H9 (cell line): ENCODE results near the gene CD79B. TPM values are rescaled to one million over a fixed set of nuclear protein-coding genes. Genes with fewer than 3 reads are reported as not detected.
A peak's percentile ranks its signal among the peaks of the same experiment; 100 is the strongest.

Source experiments
- DNase-seq: peaks from one replicate; pipeline ENCODE4 v3.0.0-alpha.2; 2017
- H2AFZ ChIP-seq: one replicate; pipeline ENCODE4 v1.6.1; 2013; ENCODE audit warnings: mild to moderate bottlenecking, low read length, control low read depth, moderate library complexity
- H2AK5ac ChIP-seq: 2 replicates; pipeline ENCODE4 v1.6.1; 2013; ENCODE audit warnings: low read length, control low read depth, mixed read lengths; ENCODE audit not compliant: insufficient read length
- H2BK120ac ChIP-seq: one replicate; pipeline ENCODE4 v1.6.1; 2013; ENCODE audit warnings: low read depth, mild to moderate bottlenecking, low read length, control low read depth, inconsistent platforms; ENCODE audit not compliant: poor library complexity, severe bottlenecking
- H2BK12ac ChIP-seq: 2 replicates; pipeline ENCODE4 v1.6.1; 2013; ENCODE audit warnings: low read length, control low read depth, mixed read lengths, low read depth; ENCODE audit not compliant: insufficient read length
- H2BK15ac ChIP-seq: 2 replicates; pipeline ENCODE4 v1.6.1; 2013; ENCODE audit warnings: low read depth, low read length, control low read depth
- H2BK20ac ChIP-seq: one replicate; pipeline ENCODE4 v1.6.1; 2013; ENCODE audit warnings: low read depth, mild to moderate bottlenecking, low read length, control low read depth, inconsistent platforms; ENCODE audit not compliant: poor library complexity, severe bottlenecking
- H2BK5ac ChIP-seq: 2 replicates; pipeline ENCODE4 v1.6.1; 2013; ENCODE audit warnings: low read length, control low read depth, mixed read lengths; ENCODE audit not compliant: insufficient read length
- H3K14ac ChIP-seq: 2 replicates; pipeline ENCODE4 v1.6.1; 2013; ENCODE audit warnings: low read length, control low read depth; ENCODE audit not compliant: insufficient read depth
- H3K18ac ChIP-seq: 2 replicates; pipeline ENCODE4 v1.6.1; 2013; ENCODE audit warnings: low read depth, mild to moderate bottlenecking, mixed read lengths, low read length, control low read depth; ENCODE audit not compliant: insufficient read length
- H3K23ac ChIP-seq: 2 replicates; pipeline ENCODE4 v1.6.1; 2013; ENCODE audit warnings: low read length, control low read depth, mixed read lengths, low read depth; ENCODE audit not compliant: insufficient read length
- H3K23me2 ChIP-seq: 2 replicates; pipeline ENCODE4 v1.6.1; 2013; ENCODE audit warnings: low read depth, mild to moderate bottlenecking, mixed read lengths, low read length, control low read depth; ENCODE audit not compliant: insufficient read length, poor library complexity, severe bottlenecking
- H3K27ac ChIP-seq: 2 replicates; pipeline ENCODE4 v1.5.1; 2013; ENCODE audit warnings: low read length, control low read depth, mixed read lengths, low read depth; ENCODE audit not compliant: insufficient read length
- H3K27me3 ChIP-seq: 2 replicates; pipeline ENCODE4 v1.6.1; 2013; ENCODE audit warnings: low read length, control low read depth, inconsistent platforms; ENCODE audit not compliant: insufficient read depth
- H3K4ac ChIP-seq: 2 replicates; pipeline ENCODE4 v1.6.1; 2013; ENCODE audit warnings: low read depth, mild to moderate bottlenecking, control low read depth, inconsistent platforms, low read length, moderate library complexity
- H3K4me1 ChIP-seq: 2 replicates; pipeline ENCODE4 v1.6.1; 2013; ENCODE audit warnings: low read length, control low read depth, inconsistent platforms; ENCODE audit not compliant: insufficient read depth
- H3K4me2 ChIP-seq: 2 replicates; pipeline ENCODE4 v1.6.1; 2013; ENCODE audit warnings: low read length, control low read depth, mixed read lengths; ENCODE audit not compliant: insufficient read length, insufficient read depth
- H3K56ac ChIP-seq: 2 replicates; pipeline ENCODE4 v1.6.1; 2013; ENCODE audit warnings: low read depth, mild to moderate bottlenecking, mixed read lengths, low read length, control low read depth; ENCODE audit not compliant: insufficient read length
- H3K79me1 ChIP-seq: 2 replicates; pipeline ENCODE4 v1.6.1; 2013; ENCODE audit warnings: low read depth, mild to moderate bottlenecking, moderate library complexity, low read length, control low read depth, inconsistent platforms; ENCODE audit not compliant: insufficient read depth, poor library complexity, severe bottlenecking
- H3K79me2 ChIP-seq: 2 replicates; pipeline ENCODE4 v1.6.1; 2013; ENCODE audit warnings: low read length, control low read depth, inconsistent platforms; ENCODE audit not compliant: insufficient read depth
- H3K9ac ChIP-seq: 2 replicates; pipeline ENCODE4 v1.6.1; 2013; ENCODE audit warnings: low read length, control low read depth, mixed read lengths; ENCODE audit not compliant: insufficient read length; ENCODE audit errors: extremely low read depth
- H3K9me3 ChIP-seq: one replicate; pipeline ENCODE4 v1.6.1; 2013; ENCODE audit warnings: low read depth, low read length, inconsistent platforms; ENCODE audit not compliant: control insufficient read depth
- H3T11ph ChIP-seq: one replicate; pipeline ENCODE4 v1.6.1; 2013; ENCODE audit warnings: mild to moderate bottlenecking, low read length, control low read depth, inconsistent platforms
- H4K20me1 ChIP-seq: one replicate; pipeline ENCODE4 v1.6.1; 2013; ENCODE audit not compliant: control insufficient read depth, insufficient read length, insufficient read depth
- H4K5ac ChIP-seq: 2 replicates; pipeline ENCODE4 v1.6.1; 2013; ENCODE audit warnings: low read depth, mild to moderate bottlenecking, mixed read lengths, low read length, control low read depth; ENCODE audit not compliant: insufficient read length
- H4K8ac ChIP-seq: replicated peaks from 2 replicates; pipeline ENCODE4 v1.6.1; 2013; ENCODE audit warnings: low read length, control low read depth, mixed read lengths, low read depth; ENCODE audit not compliant: insufficient read length
- H4K91ac ChIP-seq: 2 replicates; pipeline ENCODE4 v1.6.1; 2013; ENCODE audit warnings: low read depth, mild to moderate bottlenecking, moderate library complexity, mixed read lengths, low read length, control low read depth; ENCODE audit not compliant: insufficient read length
- H3K27ac Mint-ChIP-seq, 3 experiments: 2 replicates in 2 of 3; 3 replicates in 1 of 3; pipeline ENCODE4 v1.8.0; 2020 to 2021; ENCODE audit warnings: mixed read lengths in 3 of 3, mild to moderate bottlenecking in 1 of 3, moderate library complexity in 1 of 3
- H3K27me3 Mint-ChIP-seq: 2 replicates; pipeline ENCODE4 v1.8.0; 2021; ENCODE audit warnings: low read depth, mild to moderate bottlenecking, moderate library complexity, mixed read lengths
- H3K36me3 Mint-ChIP-seq, 3 experiments: 2 replicates in 2 of 3; 3 replicates in 1 of 3; pipeline ENCODE4 v1.8.0; 2020 to 2021; ENCODE audit warnings: low read depth in 3 of 3, mixed read lengths in 3 of 3; ENCODE audit not compliant: insufficient read depth in 1 of 3
- H3K4me1 Mint-ChIP-seq, 2 experiments: 2 replicates each; pipeline ENCODE4 v1.8.0; 2020; ENCODE audit warnings: mixed read lengths in 2 of 2
- H3K4me3 Mint-ChIP-seq, 2 experiments: 2 replicates in 1 of 2; 3 replicates in 1 of 2; pipeline ENCODE4 v1.8.0; 2020 to 2021; ENCODE audit warnings: mild to moderate bottlenecking in 2 of 2, mixed read lengths in 2 of 2, moderate library complexity in 1 of 2
- H3K9me3 Mint-ChIP-seq, 2 experiments: 2 replicates in 1 of 2; 3 replicates in 1 of 2; pipeline ENCODE4 v1.8.0; 2020; ENCODE audit warnings: mild to moderate bottlenecking in 2 of 2, mixed read lengths in 2 of 2, moderate library complexity in 1 of 2
- WGBS: extraction: QIAGEN DNeasy Blood & Tissue Kit; methylation state at CpG from one replicate; pipeline ENCODE4 v1.1.7; 2013; ENCODE audit warnings: missing lambda C conversion rate, low lambda C conversion rate, mixed read lengths; ENCODE audit not compliant: insufficient read length; ENCODE audit errors: extremely low coverage; 5-methylcytosine and 5-hydroxymethylcytosine counted together
- total RNA-seq: library from RNA; stranded (reverse); gene quantifications from 2 replicates; pipeline ENCODE4 v1.2.1, GENCODE V29; 2021
- TF ChIP-seq, protein P1 (sequence below): fragments of 200-600 bp; sonication (generic); conservative IDR thresholded peaks from 3 replicates; pipeline ENCODE4 v1.8.0; 2021; ENCODE audit warnings: antibody characterized with exemption, mild to moderate bottlenecking

Gene CD79B
- total RNA-seq, 1 experiment from 2014 or later = 0.96 TPM

DNA sequence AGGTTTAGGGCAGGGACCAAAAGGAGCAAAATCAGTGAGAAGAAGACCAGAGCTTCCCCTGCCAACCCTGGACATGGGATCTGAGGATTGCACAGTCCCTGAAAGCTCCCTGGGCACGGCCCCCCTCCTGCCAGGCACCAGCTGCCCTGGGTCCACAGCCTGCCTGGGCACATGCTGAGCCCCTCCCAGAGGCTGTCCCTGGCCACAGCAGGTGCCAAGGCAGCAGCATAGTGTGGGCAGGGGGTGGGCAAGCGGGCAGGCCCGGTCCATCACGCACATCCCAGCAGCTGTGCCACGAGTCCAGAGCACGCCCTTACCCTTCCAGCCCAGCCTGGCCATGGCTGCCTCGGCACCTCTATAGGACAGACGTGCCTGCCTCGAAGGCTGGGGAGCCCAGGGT, 27.9 kb upstream of the CD79B start:
- no peak for DNase-seq
- H3K4ac ChIP-seq = no peak overlapping the region
- peaks cover 2 to 8% (median 4%) of the 10 kb centered on the region in 3 experiments; a peak in 3 of 7 replicates for H3K36me3 Mint-ChIP-seq
- peaks cover 4% of the 10 kb centered on the region for H3K27me3 Mint-ChIP-seq
- no peaks in the 10 kb centered on the region for H3K27me3 ChIP-seq
- no peak overlapping the region for H3K18ac ChIP-seq
- no peaks in the 10 kb centered on the region for H3K79me1 ChIP-seq
- peaks cover 21 to 26% of the 10 kb centered on the region in 2 experiments for H3K4me1 Mint-ChIP-seq
- no peak overlapping the region for H2BK12ac ChIP-seq
- H2AK5ac ChIP-seq = no peak overlapping the region
- WGBS = no CpG with 5 or more reads among the region's 9 CpGs
- no peak overlapping the region for H2AFZ ChIP-seq
- peak overlapping the region; percentile 73 to 82; a peak in 3 of 5 replicates for H3K4me3 Mint-ChIP-seq
- no peak overlapping the region for H3K23ac ChIP-seq
- no peaks in the 10 kb centered on the region for H3K9me3 ChIP-seq
- no peak overlapping the region for H3K27ac ChIP-seq
- no peak overlapping the region for H2BK120ac ChIP-seq
- no peak overlapping the region for H3T11ph ChIP-seq
- no peaks in the 10 kb centered on the region for H3K4me1 ChIP-seq
- H2BK20ac ChIP-seq = no peak overlapping the region
- peak overlapping the region in 1 of 3 experiments; percentile 92; a peak in 2 of 7 replicates for H3K27ac Mint-ChIP-seq
- no peak overlapping the region for H2BK5ac ChIP-seq
- peaks cover 7% of the 10 kb centered on the region for H3K23me2 ChIP-seq
- H3K9ac ChIP-seq = no peak overlapping the region
- no peaks in the 10 kb centered on the region for H3K79me2 ChIP-seq
- peak overlapping the region; percentile 80 for H3K4me2 ChIP-seq
- H4K20me1 ChIP-seq = no peaks in the 10 kb centered on the region
- no peak overlapping the region for H4K91ac ChIP-seq
- no peak overlapping the region for H4K5ac ChIP-seq
- no peak overlapping the region for H3K14ac ChIP-seq
- H2BK15ac ChIP-seq = no peak overlapping the region
- H3K56ac ChIP-seq = no peak overlapping the region
- H4K8ac ChIP-seq = no peak overlapping the region
- no peaks in the 10 kb centered on the region; a peak in 1 of 5 replicates for H3K9me3 Mint-ChIP-seq
- TF ChIP-seq, protein P1, sequence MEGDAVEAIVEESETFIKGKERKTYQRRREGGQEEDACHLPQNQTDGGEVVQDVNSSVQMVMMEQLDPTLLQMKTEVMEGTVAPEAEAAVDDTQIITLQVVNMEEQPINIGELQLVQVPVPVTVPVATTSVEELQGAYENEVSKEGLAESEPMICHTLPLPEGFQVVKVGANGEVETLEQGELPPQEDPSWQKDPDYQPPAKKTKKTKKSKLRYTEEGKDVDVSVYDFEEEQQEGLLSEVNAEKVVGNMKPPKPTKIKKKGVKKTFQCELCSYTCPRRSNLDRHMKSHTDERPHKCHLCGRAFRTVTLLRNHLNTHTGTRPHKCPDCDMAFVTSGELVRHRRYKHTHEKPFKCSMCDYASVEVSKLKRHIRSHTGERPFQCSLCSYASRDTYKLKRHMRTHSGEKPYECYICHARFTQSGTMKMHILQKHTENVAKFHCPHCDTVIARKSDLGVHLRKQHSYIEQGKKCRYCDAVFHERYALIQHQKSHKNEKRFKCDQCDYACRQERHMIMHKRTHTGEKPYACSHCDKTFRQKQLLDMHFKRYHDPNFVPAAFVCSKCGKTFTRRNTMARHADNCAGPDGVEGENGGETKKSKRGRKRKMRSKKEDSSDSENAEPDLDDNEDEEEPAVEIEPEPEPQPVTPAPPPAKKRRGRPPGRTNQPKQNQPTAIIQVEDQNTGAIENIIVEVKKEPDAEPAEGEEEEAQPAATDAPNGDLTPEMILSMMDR = no peak
